Natural killer cell (primary cell): ENCODE measurements around the gene GTPBP4. TPM values are rescaled to one million over a fixed set of nuclear protein-coding genes. Genes with fewer than 3 reads are reported as not detected.

Experiments used
- ATAC-seq, 3 donors: fragments of 150-1000 bp in 2 of 3; fragments of 200-7000 bp in 1 of 3; cut with Tn5 transposase; 1 replicate in 1 of 3; 2 replicates in 2 of 3; pipeline ENCODE4 v1.10.0; 2021; ENCODE audit warnings: mild to moderate bottlenecking in 2 of 3, moderate library complexity in 2 of 3
- DNase-seq, 2 donors: peaks; one replicate each; pipeline versions ENCODE4 v3.0.0 to v3.0.0-alpha.2; 2013 to 2021; ENCODE audit warnings: mixed read lengths in 1 of 2
- H3K27ac ChIP-seq: one replicate; pipeline ENCODE4 v1.5.1; 2013; ENCODE audit warnings: mild to moderate bottlenecking, low read length
- H3K27me3 ChIP-seq: one replicate; pipeline ENCODE4 v1.6.1; 2013; ENCODE audit warnings: low read length; ENCODE audit not compliant: control insufficient read depth, insufficient read depth
- H3K36me3 ChIP-seq: one replicate; pipeline ENCODE4 v1.6.1; 2013; ENCODE audit warnings: low read length; ENCODE audit not compliant: control insufficient read depth, insufficient read depth
- H3K4me1 ChIP-seq: one replicate; pipeline ENCODE4 v1.6.1; 2013; ENCODE audit warnings: low read length; ENCODE audit not compliant: control insufficient read depth, insufficient read depth
- H3K4me3 ChIP-seq: one replicate; pipeline ENCODE4 v1.5.1; 2013; ENCODE audit warnings: low read length
- H3K9me3 ChIP-seq: one replicate; pipeline ENCODE4 v1.6.1; 2013; ENCODE audit warnings: low read length; ENCODE audit not compliant: control insufficient read depth, insufficient read depth
- H3K27ac Mint-ChIP-seq, 2 donors: one replicate each; pipeline ENCODE4 v1.8.0; 2022; ENCODE audit warnings: mild to moderate bottlenecking in 2 of 2, mixed read lengths in 2 of 2, moderate library complexity in 1 of 2
- H3K27me3 Mint-ChIP-seq, 2 donors: one replicate each; pipeline ENCODE4 v1.8.0; 2022; ENCODE audit warnings: low read depth in 2 of 2, mixed read lengths in 2 of 2
- H3K36me3 Mint-ChIP-seq: one replicate; pipeline ENCODE4 v1.8.0; 2022; ENCODE audit warnings: mixed read lengths
- H3K4me1 Mint-ChIP-seq, 2 donors: one replicate each; pipeline ENCODE4 v1.8.0; 2022; ENCODE audit warnings: mixed read lengths in 2 of 2
- H3K4me3 Mint-ChIP-seq: one replicate; pipeline ENCODE4 v1.8.0; 2022; ENCODE audit warnings: mild to moderate bottlenecking, moderate library complexity, mixed read lengths
- H3K9me3 Mint-ChIP-seq, 2 donors: one replicate each; pipeline ENCODE4 v1.8.0; 2022; ENCODE audit warnings: mixed read lengths in 2 of 2
- CTCF ChIP-seq: fragments of 200-600 bp; IDR thresholded peaks from one replicate; pipeline ENCODE4 v1.8.0; 2022; ENCODE audit warnings: antibody characterized with exemption
- WGBS: methylation state at CpG from one replicate; pipeline ENCODE4 v1.1.7; 2013; ENCODE audit warnings: missing lambda C conversion rate; ENCODE audit not compliant: insufficient coverage; 5-methylcytosine and 5-hydroxymethylcytosine counted together
- intact Hi-C: fragments of 100-400 bp; cut with micrococcal nuclease; formaldehyde crosslinking; loops from one replicate; pipeline ENCODE4 v1.14.2; 2022
- total RNA-seq, 4 donors: library from RNA; stranded (reverse); fragments of 120-200 nt in 1 of 4; gene quantifications; one replicate each; pipeline versions ENCODE4 v1.2.3 to v1.2.4, GENCODE V29; 2013 to 2022

Gene GTPBP4
- total RNA-seq, 3 donors from 2014 or later (not counting 1 experiment from before 2014, with no cell fraction given), result 53.9 to 99.6 (median 72.5) TPM

GRCh38 chr10:971150-971542 is 17.1 kb upstream of the GTPBP4 start:
- intact Hi-C loops, result no loop called here
- Mint-ChIP-seq H3K9me3 (no peaks in the 10 kb centered on the region), H3K4me3 (no peak overlapping the region), H3K4me1 (peaks cover 0 to 4% of the 10 kb centered on the region in 2 donors), H3K36me3 (no peaks in the 10 kb centered on the region), H3K27ac (no peak overlapping the region), H3K27me3 (peaks cover 19 to 22% of the 10 kb centered on the region in 2 donors)
- ATAC-seq, result no peak
- 31% methylated on average over 2 of the region's 4 CpGs for WGBS
- Histone ChIP-seq H3K4me1 (no peaks in the 10 kb centered on the region), H3K27ac (no peak overlapping the region), H3K9me3 (no peaks in the 10 kb centered on the region), H3K4me3 (no peak overlapping the region), H3K27me3 (no peaks in the 10 kb centered on the region), H3K36me3 (no peaks in the 10 kb centered on the region)
- no peak for DNase-seq
- TF ChIP-seq CTCF, result no peak

- H3K27me3 ChIP-seq, result no peaks in the 10 kb centered on the region
- no peak overlapping the region for H3K27ac ChIP-seq
- intact Hi-C loops, result no loop called here
- no peaks in the 10 kb centered on the region for H3K9me3 ChIP-seq
- no peak overlapping the region for H3K4me3 Mint-ChIP-seq
- H3K27me3 Mint-ChIP-seq, result peaks cover 19 to 22% of the 10 kb centered on the region in 2 donors
- H3K9me3 Mint-ChIP-seq, result no peaks in the 10 kb centered on the region
- no peaks in the 10 kb centered on the region for H3K4me1 ChIP-seq
- H3K27ac Mint-ChIP-seq, result no peak overlapping the region
- no peak overlapping the region for H3K4me3 ChIP-seq
- no peak for TF ChIP-seq CTCF
- ATAC-seq (no peak), DNase-seq (no peak)
- H3K4me1 Mint-ChIP-seq, result peaks cover 0 to 4% of the 10 kb centered on the region in 2 donors
- no peaks in the 10 kb centered on the region for H3K36me3 ChIP-seq
- 95% methylated on average over 11 of the region's 12 CpGs for WGBS
- no peaks in the 10 kb centered on the region for H3K36me3 Mint-ChIP-seq
These were observed 16.6 kb upstream of the GTPBP4 start for GRCh38 chr10:971613-972012.

- H3K9me3 ChIP-seq, result no peaks in the 10 kb centered on the region
- H3K4me3 ChIP-seq, result no peak overlapping the region
- ATAC-seq (no peak), DNase-seq (no peak)
- H3K27ac Mint-ChIP-seq, result no peak overlapping the region
- no peaks in the 10 kb centered on the region for H3K27me3 ChIP-seq
- H3K4me3 Mint-ChIP-seq, result no peak overlapping the region
- no peak for TF ChIP-seq CTCF
- intact Hi-C loops, result no loop called here
- H3K27me3 Mint-ChIP-seq, result peaks cover 18 to 19% of the 10 kb centered on the region in 2 donors
- H3K4me1 ChIP-seq, result no peaks in the 10 kb centered on the region
- H3K36me3 Mint-ChIP-seq, result no peaks in the 10 kb centered on the region
- no peaks in the 10 kb centered on the region for H3K4me1 Mint-ChIP-seq
- H3K9me3 Mint-ChIP-seq, result no peaks in the 10 kb centered on the region
- WGBS, result 86% methylated on average over 8 of the region's 8 CpGs
- H3K36me3 ChIP-seq, result no peaks in the 10 kb centered on the region
- no peak overlapping the region for H3K27ac ChIP-seq
These were observed 15.5 kb upstream of the GTPBP4 start for GRCh38 chr10:972763-973162.

GRCh38 chr10:974038-974784 is 14.0 kb upstream of the GTPBP4 start:
- ATAC-seq (no peak), DNase-seq (no peak)
- Histone ChIP-seq H3K27me3 (no peaks in the 10 kb centered on the region), H3K4me3 (no peak overlapping the region), H3K9me3 (peaks cover 6% of the 10 kb centered on the region), H3K4me1 (no peaks in the 10 kb centered on the region), H3K36me3 (no peaks in the 10 kb centered on the region), H3K27ac (no peak overlapping the region)
- Mint-ChIP-seq H3K36me3 (peaks cover 9% of the 10 kb centered on the region), H3K27ac (no peak overlapping the region), H3K9me3 (peaks cover 5 to 6% of the 10 kb centered on the region in 2 donors), H3K4me1 (no peaks in the 10 kb centered on the region), H3K27me3 (peaks cover 8 to 9% of the 10 kb centered on the region in 2 donors), H3K4me3 (no peak overlapping the region)
- WGBS, result 90% methylated on average over 20 of the region's 20 CpGs
- intact Hi-C loops, result no loop called here
- no peak for TF ChIP-seq CTCF
